ENCODE results near the gene BROX.
"Not testable (repeated sequence)": the region's sequence is repeated elsewhere in the genome, so short reads cannot be mapped to it uniquely, and the experiment has no call there.

Gene BROX

DNA sequence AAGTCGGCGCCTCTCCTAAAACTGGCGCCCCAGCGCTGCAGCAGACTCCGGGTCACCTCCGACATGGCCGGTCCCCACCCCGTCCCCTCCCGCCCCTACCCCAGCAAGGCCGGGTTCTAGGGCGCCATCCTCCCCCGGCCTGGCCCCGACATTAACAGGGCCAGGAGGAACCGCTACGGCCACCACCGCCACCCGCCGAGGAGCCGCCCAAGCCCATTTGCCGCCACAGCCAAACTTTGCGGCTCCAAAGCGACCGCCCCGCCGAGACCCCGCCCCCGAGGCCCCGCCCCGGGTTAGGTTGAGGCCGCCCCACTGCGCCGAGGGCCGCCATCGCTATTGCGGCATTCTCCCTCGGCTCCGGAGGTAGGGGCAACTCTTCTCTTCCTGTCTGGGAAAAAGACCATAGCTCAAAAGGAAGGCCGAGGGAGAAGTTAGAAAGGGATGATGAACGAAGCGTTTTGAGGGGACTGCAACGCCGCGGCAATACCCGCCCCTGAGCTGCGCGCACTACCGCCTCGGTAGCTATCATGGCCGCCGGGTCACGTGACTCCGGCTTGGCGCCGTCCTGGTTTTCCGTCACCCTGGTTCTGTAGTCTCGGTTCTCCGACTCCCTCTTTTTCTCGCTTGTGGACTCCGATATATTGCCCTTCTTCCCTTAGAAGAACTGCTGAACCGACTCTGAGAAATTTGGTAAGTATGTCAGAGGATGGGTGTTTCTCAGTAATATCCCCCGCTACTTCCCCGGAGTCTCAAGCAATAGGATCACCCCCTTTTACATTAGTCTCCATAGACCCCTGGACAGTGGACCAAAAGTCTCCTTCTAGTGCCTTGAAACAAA, at the start of gene BROX, which contains the start of gene AIDA:
Gene BROX, plus strand, starts transcription at position 312 of the 838 bp plus-strand sequence. CDS start 3,136 bp downstream, outside the sequence.
Gene AIDA, minus strand, starts transcription at position 239 of the 838 bp plus-strand sequence. Its CDS starts 174 bp downstream, at position 65.
- DNase-seq (ENCODE audit: low read depth in 2 of 2), result peak; percentile 86 to 89

GRCh38 chr1:222663431-222663934, 48.9 kb upstream of the BROX start:
- no peak for DNase-seq (ENCODE audit: low read depth in 2 of 2)

- no peak for DNase-seq (ENCODE audit: low read depth in 2 of 2)
Observed at GRCh38 chr1:222665964-222666363, 46.4 kb upstream of the BROX start.

GRCh38 chr1:222668184-222668583, 44.2 kb upstream of the BROX start:
- not testable (repeated sequence) for DNase-seq (ENCODE audit: low read depth in 2 of 2)

DNA sequence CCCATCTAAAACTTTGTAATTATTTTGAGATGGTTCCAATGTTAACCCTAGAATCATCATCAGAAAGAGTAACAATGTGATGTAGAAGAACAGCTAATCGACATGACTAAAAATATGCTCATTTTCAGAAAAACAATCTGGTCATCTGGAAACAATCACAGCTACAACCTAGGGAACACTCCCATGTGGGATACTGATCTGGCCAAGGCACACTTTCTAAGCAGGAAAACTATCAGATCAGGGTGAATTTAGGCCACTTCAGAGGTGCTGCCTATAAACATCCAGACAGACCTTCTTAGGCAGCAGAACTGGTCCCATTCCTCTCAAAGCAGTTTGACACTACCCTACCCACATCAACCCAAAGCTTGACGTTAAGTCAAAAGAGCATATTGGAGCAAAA, 43.3 kb upstream of the BROX start:
- DNase-seq (ENCODE audit: low read depth in 2 of 2), result not testable (repeated sequence)

DNA sequence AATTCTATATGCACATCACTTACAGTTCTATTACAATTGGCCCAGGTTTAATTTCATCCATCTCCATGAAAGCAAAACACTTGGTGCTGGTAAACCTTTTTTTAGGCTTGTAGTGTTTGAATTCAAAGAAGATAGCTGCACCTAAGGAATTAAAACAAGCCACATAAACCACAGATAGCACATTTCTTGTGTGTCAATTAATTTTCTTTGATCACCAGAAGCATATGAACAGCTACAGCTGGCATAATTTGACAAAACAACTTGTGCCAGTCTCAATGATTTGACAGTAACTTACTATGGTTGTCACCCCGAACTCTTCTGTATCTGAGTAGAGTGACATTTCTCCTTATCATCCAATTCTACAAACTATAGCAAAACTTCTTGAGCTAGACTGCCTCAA, 42.3 kb upstream of the BROX start:
- no peak for DNase-seq (ENCODE audit: low read depth in 2 of 2)

- no peak for DNase-seq (ENCODE audit: low read depth in 2 of 2)
Observed at GRCh38 chr1:222680080-222680479, 32.3 kb upstream of the BROX start.

- DNase-seq (ENCODE audit: low read depth in 2 of 2), result no peak
Observed at GRCh38 chr1:222691016-222691415, 21.3 kb upstream of the BROX start.

GRCh38 chr1:222694927-222695326, 17.4 kb upstream of the BROX start:
- DNase-seq (ENCODE audit: low read depth in 2 of 2), result no peak

- no peak for DNase-seq (ENCODE audit: low read depth in 2 of 2)
Observed at GRCh38 chr1:222696741-222697140, 15.6 kb upstream of the BROX start.

- no peak for DNase-seq (ENCODE audit: low read depth in 2 of 2)
Observed at GRCh38 chr1:222697203-222697602, 15.2 kb upstream of the BROX start.

DNA sequence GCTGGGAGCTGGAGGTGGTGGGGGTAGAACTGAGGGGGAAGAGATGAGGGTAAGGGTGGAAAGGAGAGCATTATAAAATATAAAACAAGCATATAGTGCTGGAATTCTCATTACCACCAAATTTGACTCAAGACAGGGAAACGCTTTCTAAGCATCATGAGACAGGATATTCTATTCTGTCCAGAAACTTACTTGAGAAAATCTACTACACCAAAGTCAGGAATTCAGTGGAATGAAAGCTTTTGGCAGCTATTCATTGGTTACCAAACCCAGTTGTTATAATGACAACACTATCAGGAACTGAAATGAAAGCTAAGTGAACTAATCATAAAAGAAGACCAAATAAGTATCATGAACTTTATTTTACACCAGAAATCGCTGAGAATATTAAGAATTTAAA, 14.5 kb upstream of the BROX start:
- DNase-seq (ENCODE audit: low read depth in 2 of 2), result no peak

DNA sequence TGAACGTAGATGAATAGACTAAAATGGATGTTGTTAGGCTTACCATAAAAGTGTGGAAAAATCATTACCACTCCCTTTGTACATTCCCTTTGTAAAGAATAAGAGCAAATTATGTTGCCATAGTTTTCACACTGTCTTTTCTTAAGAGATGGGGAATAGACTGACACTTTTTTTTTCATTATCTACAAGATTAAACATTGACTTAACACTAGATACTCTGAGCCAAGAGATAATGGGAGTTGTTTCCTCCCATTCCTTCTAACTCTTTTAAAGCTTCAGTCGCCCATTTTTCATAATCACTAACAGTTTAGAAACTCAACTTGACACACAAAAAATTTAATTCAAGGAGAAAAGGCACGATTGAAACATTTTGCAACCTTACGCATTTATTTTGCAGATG, 10.2 kb upstream of the BROX start:
- DNase-seq (ENCODE audit: low read depth in 2 of 2), result no peak

DNA sequence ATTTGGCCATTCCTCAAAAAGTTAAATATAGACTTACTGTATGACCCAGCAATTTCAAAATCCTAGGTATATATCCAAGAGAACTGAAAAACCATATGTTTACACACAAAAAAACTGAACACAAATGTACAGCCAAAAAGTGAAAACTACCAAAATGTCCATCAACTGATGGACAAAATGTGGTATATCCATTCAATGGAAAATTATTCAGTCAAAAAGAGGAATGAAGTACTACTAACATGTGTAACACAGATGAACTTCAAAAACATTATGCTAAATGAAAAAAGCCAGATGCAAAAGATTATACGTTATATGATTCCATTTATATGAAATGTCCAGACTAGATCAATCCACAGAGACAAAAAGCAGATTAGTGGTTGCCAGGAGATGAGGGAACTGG, 8.1 kb upstream of the BROX start:
- no peak for DNase-seq (ENCODE audit: low read depth in 2 of 2)

- DNase-seq (ENCODE audit: low read depth in 2 of 2), result no peak
Observed at GRCh38 chr1:222706815-222707214, 5.5 kb upstream of the BROX start.

GRCh38 chr1:222709700-222710153, 2.6 kb upstream of the BROX start:
- DNase-seq (ENCODE audit: low read depth in 2 of 2), result no peak

DNA sequence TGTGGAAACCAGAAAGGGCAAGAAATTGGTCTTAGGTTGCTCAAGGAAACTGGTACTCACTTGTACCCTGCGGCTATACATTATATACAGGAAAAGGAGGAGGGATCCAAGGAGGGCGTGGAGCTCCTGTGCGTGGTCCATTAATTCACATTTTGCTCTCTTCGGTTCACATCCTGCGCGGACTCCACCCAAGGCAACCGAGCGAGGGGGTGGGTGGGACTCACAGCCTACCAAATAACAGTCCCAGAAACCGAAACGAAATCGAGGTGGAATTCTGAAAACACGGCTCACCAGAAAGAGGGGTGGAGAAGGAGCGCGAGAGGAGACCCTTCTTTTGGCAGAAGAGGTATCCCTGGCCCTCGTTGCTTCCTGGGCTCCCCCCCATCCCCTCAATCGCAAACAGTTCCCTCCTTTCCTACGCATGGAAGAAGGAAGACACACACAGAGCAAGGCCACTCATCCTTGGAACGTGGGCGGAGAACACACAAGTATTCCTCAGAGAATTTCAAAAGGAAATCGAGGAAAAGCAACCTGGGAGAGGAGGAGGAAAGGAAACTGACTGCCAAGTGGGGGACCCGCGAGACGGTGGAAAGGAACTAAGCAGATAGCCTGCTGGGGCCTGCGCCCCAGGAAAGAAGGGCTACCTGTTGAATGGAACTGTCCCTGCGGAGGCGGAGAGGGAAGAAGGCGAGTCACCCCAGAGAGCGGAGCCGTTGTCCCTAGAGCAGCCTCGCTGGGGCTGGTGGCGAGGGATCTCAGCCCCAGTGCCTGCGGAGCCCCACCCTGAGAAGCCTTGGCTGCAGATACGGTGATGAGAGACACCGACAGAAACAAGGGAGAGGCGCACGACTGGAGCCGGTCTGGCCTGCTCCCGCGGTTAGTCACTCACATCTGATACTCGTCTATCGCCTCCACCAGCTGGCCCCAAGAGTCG, 778 bp upstream of the BROX start:
- peak; percentile 37 for DNase-seq (ENCODE audit: low read depth in 2 of 2)

GRCh38 chr1:222713091-222713961, 962 bp downstream of the BROX start:
- DNase-seq (ENCODE audit: low read depth in 2 of 2), result peak; percentile 84 to 87

DNA sequence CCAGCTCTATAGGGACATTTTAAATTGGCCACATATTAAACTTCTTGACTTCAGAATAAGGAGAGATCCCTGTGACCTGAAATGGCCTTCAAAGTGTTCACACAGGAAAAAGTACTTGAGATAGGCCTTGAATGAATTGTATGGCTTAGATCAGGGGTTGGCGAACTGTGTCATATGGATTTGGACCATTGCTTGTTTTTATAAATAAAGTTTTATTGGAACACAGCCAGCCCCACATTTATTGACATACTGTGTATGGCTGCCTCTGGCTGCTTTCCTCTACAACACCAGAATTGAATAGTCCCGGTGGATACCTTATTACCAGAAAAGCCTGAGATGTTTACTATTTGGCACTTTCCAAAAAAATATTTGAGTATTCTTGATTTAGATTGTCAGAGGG, 4.0 kb downstream of the BROX start:
- DNase-seq (ENCODE audit: low read depth in 2 of 2), result no peak

- no peak for DNase-seq (ENCODE audit: low read depth in 2 of 2)
Observed at GRCh38 chr1:222728746-222729145, 16.4 kb downstream of the BROX start.

- no peak for DNase-seq (ENCODE audit: low read depth in 2 of 2)
Observed at GRCh38 chr1:222730866-222731265, 18.5 kb downstream of the BROX start.

Measured in stimulated activated CD8-positive, alpha-beta memory T cell treated with anti-CD3 and anti-CD28 coated beads, Interleukin-15, amount 100 ng/mL, for 48 hours (primary cell).